GM18502 (cell line): Measurements from ENCODE around the gene PCDHGC4.

ENCODE experiments used
- ATAC-seq: cut with Tn5 transposase; IDR thresholded peaks from one replicate; pipeline ENCODE4 v1.9.1; 2021; ENCODE audit warnings: mild to moderate bottlenecking; ENCODE audit not compliant: unreplicated experiment, poor library complexity

Gene PCDHGC4

DNA sequence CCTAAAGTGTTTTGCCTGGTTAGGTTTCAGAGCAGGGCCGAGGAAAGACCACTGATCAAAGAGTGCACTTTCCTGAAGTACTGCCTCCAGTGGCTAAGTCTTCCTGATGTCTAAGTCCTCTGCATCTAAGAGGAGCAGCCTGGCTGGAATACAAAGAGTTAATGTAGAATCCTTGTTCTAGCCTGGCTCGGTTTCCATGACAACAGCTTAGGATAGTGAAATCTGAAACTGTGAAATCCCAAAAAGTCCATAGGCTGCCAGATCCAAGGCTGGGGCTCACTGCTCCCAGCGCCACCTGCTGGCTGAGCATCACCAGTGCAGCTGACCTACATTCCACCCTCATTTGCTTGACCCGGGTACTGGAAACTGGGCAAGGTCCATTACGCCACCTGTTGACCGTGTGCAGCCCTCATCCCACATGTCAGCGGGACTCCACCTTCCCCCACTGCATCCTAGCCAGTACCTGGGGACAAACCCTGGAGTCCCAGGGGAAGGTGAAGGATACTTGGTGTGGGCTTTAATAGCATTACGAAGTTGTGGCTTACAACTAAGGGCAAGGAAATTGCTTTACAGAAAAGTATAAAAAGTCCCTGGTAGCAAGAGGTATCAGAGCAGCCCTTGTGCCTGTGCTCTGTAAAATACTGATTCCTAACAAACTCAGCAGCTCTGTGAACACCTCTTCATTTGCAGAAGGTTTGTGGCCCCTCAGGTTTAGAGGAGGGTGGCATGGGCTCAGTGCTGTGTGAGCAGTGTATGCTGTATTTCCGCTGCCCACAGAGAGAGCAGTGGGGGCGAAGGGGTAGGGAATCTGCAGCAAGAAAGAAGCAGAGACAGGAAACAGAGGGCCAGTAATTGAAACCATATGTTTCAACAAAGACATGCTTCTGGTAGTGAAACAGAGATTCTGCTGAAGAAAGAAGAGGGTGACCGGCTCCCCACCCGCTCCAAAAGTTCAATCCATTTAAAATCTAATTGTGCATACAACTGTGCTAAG is 40.1 kb downstream of the PCDHGC4 start:
- ATAC-seq, result peak; percentile 64

DNA sequence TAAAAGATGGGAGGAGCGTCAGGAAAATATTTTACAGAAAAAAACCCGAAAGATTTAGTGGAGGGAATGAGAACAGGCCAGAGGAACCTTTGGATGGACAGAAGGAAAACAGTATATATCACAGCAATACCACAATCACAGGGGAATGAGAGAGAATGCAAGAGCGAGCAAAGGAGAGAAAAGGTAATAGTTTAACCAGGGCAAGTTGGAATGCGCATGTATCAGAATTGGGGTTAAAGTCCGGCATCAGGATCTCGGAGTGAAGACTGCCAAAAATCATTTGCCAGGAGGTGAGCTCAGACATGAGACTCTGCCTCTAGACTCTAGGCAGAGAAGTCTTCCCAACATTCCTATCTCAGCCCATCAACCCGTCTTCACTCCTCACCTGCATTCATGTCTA is 40.8 kb downstream of the PCDHGC4 start:
- ATAC-seq, result no peak

DNA sequence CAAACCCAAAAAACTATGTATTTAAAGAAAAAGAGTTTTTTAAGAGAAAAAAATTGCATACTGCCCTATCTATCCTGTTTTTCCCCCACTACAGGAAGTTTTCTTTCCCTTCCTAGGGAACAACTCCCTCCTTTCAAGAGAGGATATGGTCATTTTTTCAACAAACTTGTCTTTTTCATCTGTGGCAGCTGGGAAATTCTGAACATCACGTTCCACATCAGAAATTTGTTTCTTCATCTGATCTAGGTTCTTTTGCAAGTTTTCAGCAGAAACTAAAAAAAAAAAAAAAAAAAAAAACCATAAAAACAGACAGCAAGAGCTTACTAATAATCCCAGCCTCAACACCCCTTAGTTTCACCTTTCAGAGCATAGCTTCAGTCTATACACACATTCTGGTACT is 42.6 kb downstream of the PCDHGC4 start:
- ATAC-seq, result no peak

DNA sequence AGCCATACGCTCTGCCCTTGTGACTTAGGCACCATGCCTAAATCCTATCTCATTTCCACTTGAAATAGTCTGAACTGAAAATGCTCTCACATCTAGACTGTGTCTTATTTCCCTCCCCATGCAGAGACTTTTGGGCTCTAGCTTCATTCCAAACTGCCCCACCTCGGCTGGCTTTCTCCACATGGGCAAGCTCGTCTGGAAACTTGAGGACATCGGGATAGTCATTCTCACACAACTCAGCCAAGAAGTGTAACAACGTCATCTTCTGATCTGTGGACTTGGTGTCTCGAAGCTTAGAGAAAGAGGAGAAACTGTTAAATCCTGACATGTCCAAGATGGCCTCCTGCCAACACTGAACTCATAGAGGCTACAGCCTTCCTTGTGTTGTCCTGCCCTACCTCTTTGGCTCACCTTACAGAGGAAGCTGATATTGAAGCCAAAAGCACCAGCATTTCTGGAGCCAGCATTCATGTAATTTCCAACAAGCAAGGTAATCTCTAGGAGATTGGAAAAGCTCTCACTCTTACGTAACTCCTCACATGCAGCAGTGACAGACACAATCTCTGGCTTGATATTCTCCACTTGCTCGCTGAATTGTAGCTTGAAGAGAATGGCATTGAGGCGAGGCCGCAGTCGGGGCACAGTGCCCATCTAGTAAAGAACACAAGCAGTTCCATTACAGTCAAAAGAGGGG is 43.6 kb downstream of the PCDHGC4 start:
- no peak for ATAC-seq

DNA sequence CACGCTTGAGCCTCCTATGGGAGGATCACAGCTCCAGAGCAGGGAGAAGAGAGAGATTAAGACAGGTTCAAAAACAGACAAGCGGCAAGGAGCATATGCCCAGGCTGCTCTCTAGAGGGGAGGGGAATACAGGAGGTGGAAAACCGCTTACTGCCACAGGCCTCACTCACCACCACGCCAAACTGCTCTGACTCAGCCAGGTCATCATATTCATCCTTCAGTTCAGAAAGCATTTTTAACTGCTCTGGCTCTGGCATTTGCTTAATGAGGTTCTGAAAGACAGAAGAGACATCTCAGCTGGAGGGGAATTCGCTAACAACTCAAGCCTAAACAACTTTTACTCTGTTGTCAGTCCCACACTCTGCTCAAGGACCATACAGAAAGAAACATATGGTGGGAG is 44.2 kb downstream of the PCDHGC4 start:
- peak; percentile 65 for ATAC-seq

DNA sequence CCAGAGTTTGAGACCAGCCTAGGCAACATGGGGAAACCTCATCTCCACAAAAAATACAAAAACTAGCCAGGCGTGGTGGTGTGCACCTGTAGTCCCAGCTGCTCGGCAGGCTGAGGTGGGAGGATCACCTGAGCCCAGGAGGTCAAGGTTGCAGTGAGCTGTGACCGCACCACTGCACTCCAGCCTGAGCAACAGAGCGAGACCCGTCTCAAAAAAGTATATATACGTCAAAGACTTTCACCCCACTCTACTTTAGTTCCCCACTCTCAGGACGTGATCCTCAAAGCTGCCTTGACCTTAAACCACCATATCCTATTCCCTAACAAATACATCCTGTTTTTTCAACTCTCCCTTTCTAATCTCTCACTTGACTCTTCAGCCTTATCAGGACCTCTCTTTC is 45.0 kb downstream of the PCDHGC4 start:
- peak; percentile 50 for ATAC-seq

DNA sequence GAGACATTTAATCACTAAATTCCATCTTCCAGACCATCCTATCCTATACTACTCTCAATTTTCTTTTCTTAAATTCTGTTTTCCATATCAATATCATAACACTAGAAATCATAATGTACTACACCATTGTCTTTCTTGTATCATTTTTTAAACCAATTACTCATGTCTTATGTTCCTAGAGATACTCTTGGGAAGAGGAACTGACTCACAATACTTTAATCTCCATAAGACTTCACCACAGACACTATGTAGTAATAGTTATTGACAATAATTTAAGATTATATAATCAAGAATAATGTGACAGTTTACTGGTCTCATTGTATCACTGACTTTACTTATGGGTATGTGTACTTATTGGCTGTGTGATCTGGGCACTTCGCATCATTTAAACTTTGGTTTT is 47.9 kb downstream of the PCDHGC4 start:
- ATAC-seq, result no peak

DNA sequence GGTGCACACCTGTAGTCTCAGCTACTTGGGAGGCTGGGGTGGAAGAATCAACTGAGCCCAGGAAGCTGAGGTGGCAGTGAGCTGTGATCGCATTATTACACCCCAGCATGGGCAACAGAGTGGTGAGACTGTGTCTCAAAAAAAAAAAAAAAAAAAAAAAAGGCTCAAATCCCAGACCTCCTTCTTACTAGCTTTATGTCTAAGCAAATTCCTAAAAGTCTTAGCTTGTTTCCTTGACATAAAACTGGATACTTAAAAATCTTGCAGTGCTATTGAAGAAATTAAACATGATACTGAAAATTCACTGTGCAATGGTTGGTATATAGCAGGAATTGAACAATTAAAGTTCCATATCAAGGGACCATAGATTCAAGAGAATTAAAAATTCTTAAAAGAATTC is 49.1 kb downstream of the PCDHGC4 start:
- ATAC-seq, result no peak

DNA sequence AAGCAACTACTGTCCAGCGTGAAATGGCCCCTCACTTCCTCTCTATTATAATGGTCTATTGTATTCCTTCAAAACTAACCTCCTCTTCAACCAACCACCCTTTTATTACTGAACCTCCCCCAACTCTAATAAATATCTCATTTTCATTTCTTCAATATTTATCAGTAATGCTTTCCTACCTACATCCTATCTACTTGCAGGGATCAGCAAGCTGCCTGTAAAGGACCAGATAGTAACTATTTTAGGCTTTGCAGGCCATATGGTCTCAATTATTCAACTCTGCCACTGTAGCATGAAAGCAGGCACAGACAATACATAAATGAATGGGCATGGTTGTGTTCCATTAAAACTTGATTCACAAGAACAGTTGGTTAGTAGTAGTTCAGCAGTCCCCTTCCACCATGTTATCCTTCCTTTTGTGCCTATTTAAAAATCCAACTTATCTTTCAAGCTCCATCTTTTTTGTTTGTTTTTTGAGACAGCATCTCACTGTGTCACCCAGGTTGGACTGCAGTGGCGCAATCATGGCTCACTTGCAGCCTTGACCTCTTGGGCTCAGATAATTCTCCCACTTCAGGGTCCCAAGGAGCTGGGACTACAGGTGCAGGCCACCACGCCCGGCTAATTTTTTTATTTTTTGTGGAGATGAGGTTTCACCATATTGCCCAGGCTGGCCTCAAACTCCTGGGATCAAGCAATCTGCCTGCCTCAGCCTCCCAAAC is 49.8 kb downstream of the PCDHGC4 start:
- no peak for ATAC-seq
